OCI-LY3 (cell line): ENCODE measurements around the gene SLC12A5.
"Not testable (repeated sequence)": the region's sequence is repeated elsewhere in the genome, so short reads cannot be mapped to it uniquely, and the experiment has no call there.

Experiments
- H2AFZ ChIP-seq: fragments of 200-600, 300-600 bp; shearing (Covaris generic); 2 replicates; pipeline ENCODE4 v1.6.0; 2014; ENCODE audit warnings: antibody characterized with exemption, low read depth, low read length
- H3K27ac ChIP-seq: fragments of 200-600, 300-600 bp; sonication (generic); 2 replicates; pipeline ENCODE4 v1.5.1; 2014; ENCODE audit warnings: mild to moderate bottlenecking, low read length, moderate library complexity, mixed read lengths
- H3K27me3 ChIP-seq: fragments of 200-600, 300-600 bp; sonication (generic); 2 replicates; pipeline ENCODE4 v1.6.1; 2014; ENCODE audit warnings: low read depth, low read length, mixed read lengths
- H3K36me3 ChIP-seq: fragments of 200-600, 300-600 bp; sonication (generic); replicated peaks from 2 replicates; pipeline ENCODE3; 2014; ENCODE audit warnings: low read depth, low read length, mixed read lengths
- H3K4me1 ChIP-seq: fragments of 300-600, 200-600 bp; sonication (generic); 2 replicates; pipeline ENCODE4 v1.6.1; 2014; ENCODE audit warnings: low read length, mixed read lengths
- H3K4me2 ChIP-seq: fragments of 200-600, 300-600 bp; sonication (generic); 2 replicates; pipeline ENCODE4 v1.6.1; 2014; ENCODE audit warnings: low read length, mixed read lengths
- H3K4me3 ChIP-seq: fragments of 300-600, 200-600 bp; sonication (generic); 2 replicates; pipeline ENCODE4 v1.5.1; 2014; ENCODE audit warnings: antibody characterized with exemption, mild to moderate bottlenecking, low read length, moderate library complexity
- H3K79me2 ChIP-seq: fragments of 300-600, 200-600 bp; shearing (Covaris generic); 2 replicates; pipeline ENCODE4 v1.6.1; 2014; ENCODE audit warnings: mild to moderate bottlenecking, low read length, mixed read lengths
- H3K9ac ChIP-seq: fragments of 300-600, 200-600 bp; shearing (Covaris generic); 2 replicates; pipeline ENCODE4 v1.6.0; 2014; ENCODE audit warnings: mild to moderate bottlenecking, low read length, moderate library complexity
- H3K9me3 ChIP-seq: fragments of 200-600, 300-600 bp; shearing (Covaris generic); 2 replicates; pipeline ENCODE4 v1.6.1; 2014; ENCODE audit warnings: low read length, mixed read lengths; ENCODE audit not compliant: insufficient read depth
- H4K20me1 ChIP-seq: fragments of 200-600, 300-600 bp; sonication (generic); 2 replicates; pipeline ENCODE4 v1.6.1; 2016; ENCODE audit warnings: low read length, mixed read lengths; ENCODE audit not compliant: insufficient read depth
- EZH2phosphoT487 ChIP-seq: fragments of 200-600 bp; shearing (Covaris generic); IDR thresholded peaks from 2 replicates; pipeline ENCODE4 v1.6.1; 2018; ENCODE audit warnings: antibody characterized with exemption, mixed run types, low read depth
- TF ChIP-seq, protein P1 (sequence below): fragments of 200-600, 300-600 bp; sonication (generic); IDR thresholded peaks from 2 replicates; pipeline ENCODE4 v1.5.1; 2014; ENCODE audit warnings: antibody characterized with exemption, low read length, low read depth

SLC12A5 gene

GRCh38 chr20:45994761-45995493, 34.1 kb upstream of the SLC12A5 start:
- Histone ChIP-seq H3K9ac (no peak overlapping the region), H3K4me1 (peaks cover 22% of the 10 kb centered on the region), H4K20me1 (0 out of 2 replicates have a peak, but pooled peaks cover 4% of the 10 kb centered on the region), H3K36me3 (no peaks in the 10 kb centered on the region), H3K4me2 (no peak overlapping the region), H3K27me3 (peaks cover 62% of the 10 kb centered on the region), H3K79me2 (no peaks in the 10 kb centered on the region), H2AFZ (no peak overlapping the region), H3K9me3 (no peaks in the 10 kb centered on the region), H3K4me3 (no peak overlapping the region), H3K27ac (no peak overlapping the region)
- TF ChIP-seq, protein P1, sequence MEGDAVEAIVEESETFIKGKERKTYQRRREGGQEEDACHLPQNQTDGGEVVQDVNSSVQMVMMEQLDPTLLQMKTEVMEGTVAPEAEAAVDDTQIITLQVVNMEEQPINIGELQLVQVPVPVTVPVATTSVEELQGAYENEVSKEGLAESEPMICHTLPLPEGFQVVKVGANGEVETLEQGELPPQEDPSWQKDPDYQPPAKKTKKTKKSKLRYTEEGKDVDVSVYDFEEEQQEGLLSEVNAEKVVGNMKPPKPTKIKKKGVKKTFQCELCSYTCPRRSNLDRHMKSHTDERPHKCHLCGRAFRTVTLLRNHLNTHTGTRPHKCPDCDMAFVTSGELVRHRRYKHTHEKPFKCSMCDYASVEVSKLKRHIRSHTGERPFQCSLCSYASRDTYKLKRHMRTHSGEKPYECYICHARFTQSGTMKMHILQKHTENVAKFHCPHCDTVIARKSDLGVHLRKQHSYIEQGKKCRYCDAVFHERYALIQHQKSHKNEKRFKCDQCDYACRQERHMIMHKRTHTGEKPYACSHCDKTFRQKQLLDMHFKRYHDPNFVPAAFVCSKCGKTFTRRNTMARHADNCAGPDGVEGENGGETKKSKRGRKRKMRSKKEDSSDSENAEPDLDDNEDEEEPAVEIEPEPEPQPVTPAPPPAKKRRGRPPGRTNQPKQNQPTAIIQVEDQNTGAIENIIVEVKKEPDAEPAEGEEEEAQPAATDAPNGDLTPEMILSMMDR, result no peak
- no peak for TF ChIP-seq EZH2phosphoT487

DNA sequence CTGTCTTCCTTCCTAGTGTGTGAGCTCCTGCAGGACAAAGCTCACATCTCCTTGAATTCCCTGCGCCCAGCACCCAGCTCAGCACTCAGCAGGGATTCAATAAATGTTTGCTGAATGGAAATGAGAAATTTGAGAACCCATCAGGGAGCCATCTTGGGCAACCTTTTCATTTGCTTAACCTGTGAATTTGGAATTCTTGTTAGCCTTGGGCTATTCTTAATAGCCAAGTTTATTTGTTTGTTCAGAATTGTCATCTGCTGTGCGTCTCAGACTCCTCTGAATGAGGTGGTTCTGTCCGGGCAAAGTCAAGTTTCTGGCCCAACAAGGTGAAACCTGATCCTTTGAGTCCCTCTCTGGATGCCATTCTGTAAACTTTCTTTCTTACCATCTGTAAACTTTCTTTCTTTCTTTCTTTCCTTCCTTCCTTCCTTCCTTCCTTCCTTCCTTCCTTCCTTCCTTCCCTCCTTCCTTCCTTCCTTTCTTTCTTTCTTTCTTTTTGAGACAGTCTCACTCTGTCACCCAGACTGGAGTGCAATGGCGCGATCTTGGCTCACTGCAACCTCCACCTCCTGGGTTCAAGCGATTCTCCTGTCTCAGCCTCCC, 33.4 kb upstream of the SLC12A5 start:
- not testable (repeated sequence) for H3K9ac ChIP-seq

GRCh38 chr20:45997187-45997586, 31.8 kb upstream of the SLC12A5 start:
- Histone ChIP-seq H3K9me3 (no peaks in the 10 kb centered on the region), H3K4me2 (no peak overlapping the region), H3K27ac (no peak overlapping the region), H3K79me2 (no peaks in the 10 kb centered on the region), H3K4me3 (no peak overlapping the region), H3K27me3 (peaks cover 74% of the 10 kb centered on the region), H3K9ac (no peak overlapping the region), H3K4me1 (peaks cover 25% of the 10 kb centered on the region), H2AFZ (no peak overlapping the region), H4K20me1 (0 out of 2 replicates have a peak, but pooled peaks cover 4% of the 10 kb centered on the region), H3K36me3 (no peaks in the 10 kb centered on the region)
- TF ChIP-seq, protein P1, result no peak
- no peak for TF ChIP-seq EZH2phosphoT487

More for the DNA sequence above, 33.4 kb upstream of the SLC12A5 start:
- H3K4me2 ChIP-seq, H3K27ac ChIP-seq, H3K4me3 ChIP-seq, H2AFZ ChIP-seq, H4K20me1 ChIP-seq, H3K9me3 ChIP-seq, H3K36me3 ChIP-seq, H3K79me2 ChIP-seq: not testable (repeated sequence)
- Histone ChIP-seq H3K27me3 (peaks cover 65% of the 10 kb centered on the region), H3K4me1 (peaks cover 24% of the 10 kb centered on the region)

DNA sequence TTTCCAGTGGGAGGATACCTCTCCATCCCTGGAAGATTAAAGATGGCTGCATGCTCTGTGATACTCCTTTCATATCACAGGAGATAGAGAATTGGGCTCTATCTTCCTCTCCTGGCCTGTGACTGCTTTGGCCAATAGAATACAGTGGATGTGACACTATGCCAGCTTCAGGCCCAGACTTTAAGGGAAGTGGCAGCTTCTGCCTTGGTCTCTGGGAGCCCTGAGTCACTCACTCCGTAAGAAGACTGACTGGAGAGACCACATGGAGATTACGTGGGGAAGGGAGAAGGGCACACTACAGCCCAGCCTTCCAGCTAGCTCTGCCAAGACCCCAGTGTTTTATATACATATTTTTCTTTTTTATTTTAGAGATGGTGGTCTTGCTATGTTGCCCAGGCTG, 30.7 kb upstream of the SLC12A5 start:
- TF ChIP-seq, protein P1, result no peak
- no peak for TF ChIP-seq EZH2phosphoT487
- Histone ChIP-seq H3K9ac (no peak overlapping the region), H3K79me2 (no peaks in the 10 kb centered on the region), H4K20me1 (0 out of 2 replicates have a peak, but pooled peaks cover 4% of the 10 kb centered on the region), H3K4me1 (peaks cover 23% of the 10 kb centered on the region), H2AFZ (no peak overlapping the region), H3K9me3 (no peaks in the 10 kb centered on the region), H3K36me3 (no peaks in the 10 kb centered on the region), H3K4me3 (no peak overlapping the region), H3K4me2 (peak overlapping the region; percentile 39), H3K27ac (no peak overlapping the region), H3K27me3 (peaks cover 70% of the 10 kb centered on the region)
